WTC11 (cell line): ENCODE results near the gene SKOR2.

Experiments used
- CTCF ChIP-seq: fragments of 200-600 bp; IDR thresholded peaks from 2 replicates; pipeline ENCODE4 v1.8.0; 2022; ENCODE audit warnings: antibody characterized with exemption
- FOXJ3 ChIP-seq: sonication (generic); formaldehyde crosslinking; IDR thresholded peaks from 2 replicates; pipeline ENCODE4 v1.9.0; 2021; ENCODE audit warnings: missing genetic modification reagents, mild to moderate bottlenecking, borderline replicate concordance
- NFE2L1 ChIP-seq: sonication (generic); formaldehyde crosslinking; IDR thresholded peaks from 2 replicates; pipeline ENCODE4 v1.8.1; 2023; ENCODE audit warnings: missing genetic modification reagents
- NR2C2 ChIP-seq: sonication (generic); formaldehyde crosslinking; IDR thresholded peaks from 2 replicates; pipeline ENCODE4 v1.8.0; 2022; ENCODE audit warnings: mild to moderate bottlenecking, missing genetic modification reagents

GRCh38 chr18:47179520-47179919, 71.9 kb downstream of the SKOR2 start:
- TF ChIP-seq NR2C2 (CRISPR knock-in tag) (no peak), FOXJ3 (no peak), NFE2L1 (no peak), CTCF (no peak)
